ELF-1 (cell line): ENCODE results near the gene ZNF217.
"Not testable (repeated sequence)": the region's sequence is repeated elsewhere in the genome, so short reads cannot be mapped to it uniquely, and the experiment has no call there.

Source experiments
- DNase-seq: peaks from one replicate; pipeline ENCODE4 v3.0.0-alpha.2; 2016; ENCODE audit warnings: low read depth, low spot score

The ZNF217 gene

DNA sequence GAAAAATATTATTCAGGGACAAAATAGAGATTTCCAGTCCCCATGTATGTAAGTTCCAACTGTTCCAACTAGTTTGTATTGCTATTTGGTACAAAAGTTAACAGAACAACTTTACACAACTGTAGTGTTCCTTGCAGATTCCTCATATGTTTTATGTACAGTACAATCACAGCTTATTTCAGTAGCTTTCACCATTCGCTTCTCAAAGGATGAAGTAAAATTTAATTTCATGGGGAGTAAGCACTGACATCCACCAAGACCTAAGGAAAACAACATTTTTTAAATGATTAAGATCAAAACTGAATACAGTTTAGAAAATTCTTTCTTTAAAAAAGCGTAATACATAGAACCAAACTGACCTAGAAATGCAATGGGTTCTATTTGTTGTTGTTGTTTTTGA, 24.6 kb downstream of the ZNF217 start:
- DNase-seq: no peak

DNA sequence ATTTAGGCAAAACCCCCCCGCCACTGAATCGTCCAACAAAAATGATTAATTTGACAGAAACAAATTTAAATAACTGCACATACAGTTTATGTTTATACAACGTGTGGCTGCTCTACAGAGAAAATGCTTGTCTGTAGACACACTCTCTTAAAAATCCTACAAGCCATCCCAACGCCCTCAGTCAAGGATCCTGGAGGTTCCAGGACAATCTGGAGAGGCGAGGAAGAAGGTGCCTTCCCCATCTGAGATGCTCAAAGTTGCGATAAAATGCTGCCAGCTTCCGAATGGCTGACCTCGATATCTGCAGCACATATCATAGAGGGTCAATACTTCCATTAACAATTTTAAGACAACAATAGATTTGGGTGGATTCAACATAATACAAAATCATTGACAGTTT, 25.3 kb downstream of the ZNF217 start:
- no peak for DNase-seq

DNA sequence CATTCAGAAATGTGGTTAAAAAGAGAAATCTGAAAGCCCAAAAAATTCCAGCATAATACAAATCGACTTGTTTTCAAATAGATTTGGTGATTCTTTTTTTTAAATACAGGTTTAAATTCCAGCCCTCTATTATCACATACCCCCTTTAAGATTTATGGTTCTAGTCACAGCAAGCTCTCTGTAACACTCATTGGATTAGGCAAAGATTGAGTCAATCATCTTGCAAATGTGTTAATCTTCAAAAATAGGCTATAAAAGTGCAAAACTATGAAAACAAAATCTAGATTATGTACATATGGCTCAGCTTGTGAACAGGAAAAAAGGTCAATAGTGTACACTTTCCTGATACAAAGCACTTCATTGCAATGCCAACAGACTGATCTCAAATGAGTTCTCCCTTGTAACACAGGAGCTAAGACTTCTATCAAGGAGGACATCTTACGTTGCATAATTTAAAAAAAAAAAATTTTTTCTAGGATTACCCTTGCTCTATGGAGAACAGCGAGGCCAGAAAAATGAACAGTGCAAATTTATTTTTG, 26.2 kb downstream of the ZNF217 start:
- DNase-seq: no peak

DNA sequence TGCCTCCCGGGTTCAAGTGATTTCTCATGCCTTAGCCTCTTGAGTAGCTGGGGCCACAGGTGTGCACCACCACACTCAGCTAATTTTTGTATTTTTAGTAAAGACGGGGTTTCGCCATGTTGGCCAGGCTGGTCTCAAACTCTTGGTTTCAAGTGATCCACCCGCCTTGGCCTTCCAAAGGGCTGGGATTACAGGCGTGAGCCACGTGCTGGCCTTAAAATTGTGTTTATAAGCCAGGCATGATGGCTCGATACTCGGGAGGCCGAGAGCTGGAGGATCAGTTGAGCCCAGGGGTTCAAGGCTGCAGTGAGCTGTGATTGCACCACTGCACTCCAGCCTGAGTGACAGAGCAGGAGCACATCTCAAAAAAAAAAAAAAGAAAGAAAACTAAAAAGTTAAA, 27.0 kb downstream of the ZNF217 start:
- not testable (repeated sequence) for DNase-seq

DNA sequence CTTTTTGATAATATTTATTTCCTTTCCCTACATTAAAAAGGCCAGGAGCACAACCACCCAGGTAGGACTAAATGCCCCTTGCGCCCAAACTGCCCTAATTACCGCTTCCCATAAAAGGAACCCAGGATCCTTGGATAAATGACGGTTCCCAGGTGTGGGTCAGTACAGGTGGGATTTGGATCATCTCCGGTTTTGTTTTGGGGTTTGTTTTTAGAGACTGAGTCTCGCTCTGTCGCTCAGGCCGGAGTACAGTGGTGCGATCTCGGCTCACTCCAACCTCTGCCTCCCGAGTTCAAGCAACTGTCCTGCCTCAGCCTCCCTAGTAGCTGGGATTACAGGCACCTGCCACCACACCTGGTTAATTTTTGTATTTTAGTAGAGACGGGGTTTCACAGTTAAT, 28.4 kb downstream of the ZNF217 start:
- no peak for DNase-seq

DNA sequence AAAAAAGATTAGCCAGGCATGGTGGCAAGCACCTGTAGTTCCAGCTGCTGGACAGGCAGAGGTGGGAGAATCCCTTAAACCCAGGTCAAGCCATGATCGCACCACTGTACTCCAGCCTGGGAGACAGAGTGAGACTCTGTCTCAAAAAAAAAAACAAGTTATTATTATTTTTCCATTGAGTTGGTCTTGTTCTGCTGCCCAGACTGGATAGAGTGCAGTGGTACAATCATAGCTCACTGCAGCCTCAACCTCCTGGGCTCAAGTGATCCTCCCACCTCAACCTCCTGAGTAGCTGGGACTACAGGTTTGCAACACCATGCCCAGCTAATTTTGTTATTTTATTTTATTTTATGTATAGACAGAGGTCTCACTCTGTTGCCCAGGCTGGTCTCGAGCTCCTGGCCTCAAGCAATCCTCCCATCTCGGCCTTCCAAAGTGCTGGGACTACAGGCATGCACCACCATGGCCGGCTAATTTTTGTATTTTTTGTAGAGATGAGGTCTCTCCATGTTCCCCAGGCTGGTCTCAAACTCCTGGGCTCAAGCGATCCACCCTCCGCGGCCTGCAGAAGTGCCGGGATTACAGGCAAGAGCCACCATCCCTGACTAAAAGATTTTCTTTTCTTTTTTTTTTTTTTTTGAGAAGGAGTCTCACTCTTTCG, 31.4 kb downstream of the ZNF217 start:
- not testable (repeated sequence) for DNase-seq

DNA sequence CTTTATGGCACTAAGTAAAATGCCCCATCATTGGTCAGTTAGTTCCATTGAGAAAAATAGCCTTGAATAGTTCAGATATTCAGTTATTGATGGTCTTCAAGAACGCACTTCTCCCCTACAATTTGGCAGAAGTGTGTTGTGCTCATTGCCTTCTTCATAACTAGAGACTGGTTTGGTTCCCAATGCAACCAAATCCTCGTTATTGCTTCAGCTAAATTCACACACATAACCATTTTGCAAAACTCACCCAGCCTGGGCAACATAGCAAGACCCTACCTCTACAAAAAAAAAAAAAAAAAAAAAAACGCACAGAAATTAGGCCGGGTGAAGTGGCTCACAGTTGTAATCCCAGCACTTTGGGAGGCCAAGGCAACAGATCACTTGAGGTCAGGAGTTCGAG, 32.1 kb downstream of the ZNF217 start:
- no peak for DNase-seq

DNA sequence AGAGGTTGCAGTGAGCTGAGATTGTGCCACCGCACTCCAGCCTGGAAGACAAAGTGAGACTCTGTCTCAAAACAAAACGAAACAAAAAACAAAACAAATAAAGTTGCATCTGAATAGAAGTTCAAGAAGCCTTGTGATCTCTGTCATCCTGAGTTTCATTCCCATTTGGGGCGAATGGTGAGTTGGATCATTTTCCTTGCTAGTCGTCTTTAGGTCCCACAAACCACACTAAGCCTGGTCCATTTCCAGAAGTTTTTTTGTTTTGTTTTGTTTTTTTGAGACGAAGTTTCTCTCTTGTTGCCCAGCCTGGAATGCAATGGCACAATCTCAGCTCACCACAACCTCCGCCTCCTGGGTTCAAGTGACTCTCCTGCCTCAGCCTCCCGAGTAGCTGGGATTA, 33.8 kb downstream of the ZNF217 start:
- no peak for DNase-seq

DNA sequence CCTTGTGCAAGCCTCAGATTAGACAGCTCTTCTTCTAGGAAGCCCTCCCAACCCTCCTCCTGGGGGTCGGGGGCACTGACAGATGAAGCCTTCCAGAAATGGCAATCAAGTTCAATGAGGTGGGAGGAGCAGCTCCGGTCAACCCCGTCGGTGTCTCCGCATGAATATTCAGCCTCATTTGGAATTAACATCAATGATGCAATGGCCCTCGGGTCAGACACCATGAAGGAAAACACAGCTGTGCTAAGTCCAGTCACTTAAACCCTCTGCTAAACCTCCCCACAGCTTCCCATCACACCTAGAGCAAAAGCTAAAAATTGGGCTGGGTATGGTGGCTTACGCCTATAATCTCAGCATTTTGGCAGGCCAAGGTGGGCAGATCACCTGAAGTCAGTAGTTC, 36.5 kb downstream of the ZNF217 start:
- DNase-seq: peak; percentile 47

DNA sequence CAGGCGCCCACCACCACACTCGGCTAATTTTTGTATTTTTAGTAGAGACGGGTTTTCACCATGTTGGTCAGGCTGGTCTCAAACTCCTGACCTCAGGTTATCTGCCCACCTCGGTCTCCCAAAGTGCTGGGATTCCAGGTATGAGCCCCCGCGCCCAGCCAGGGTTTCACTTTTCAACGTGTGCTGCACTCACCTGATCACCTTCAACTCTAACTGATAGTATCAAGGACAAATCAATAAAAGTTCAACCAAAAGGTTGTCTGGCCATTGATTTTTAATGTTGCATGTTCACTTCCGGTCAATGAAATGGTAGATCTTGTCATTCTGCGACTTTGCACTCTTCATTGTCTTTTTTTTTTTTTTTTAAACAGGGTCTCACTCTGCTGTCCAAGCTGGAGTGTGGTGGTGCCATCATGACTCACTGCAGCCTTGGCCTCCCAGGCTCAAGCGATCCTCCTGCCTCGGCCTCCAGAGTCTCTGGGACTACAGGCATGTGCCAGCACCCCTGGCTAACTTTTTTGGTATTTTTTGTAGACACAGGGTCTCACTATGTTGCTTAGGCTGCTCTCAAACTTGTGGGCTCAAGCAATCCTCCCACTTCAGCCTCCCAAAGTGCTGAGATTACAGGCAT, 37.3 kb downstream of the ZNF217 start:
- no peak for DNase-seq

DNA sequence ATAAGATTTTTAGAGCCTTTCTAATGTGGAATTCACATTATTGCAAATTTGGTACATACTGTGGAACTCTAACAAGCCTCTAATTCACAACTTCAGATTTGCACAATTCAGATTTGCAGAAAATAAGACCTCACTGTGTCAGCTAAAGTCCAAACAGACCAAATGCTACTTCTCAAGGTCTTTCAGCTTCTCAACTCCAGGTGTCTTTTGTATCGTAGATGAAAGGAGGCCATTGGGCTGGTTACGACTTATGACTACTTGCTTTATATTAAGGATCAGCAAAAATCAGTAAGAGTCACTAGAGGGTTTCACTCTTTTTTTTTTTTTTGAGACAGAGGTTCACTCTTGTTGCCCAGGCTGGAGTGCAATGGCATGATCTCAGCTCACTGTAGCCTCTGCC, 37.8 kb downstream of the ZNF217 start:
- no peak for DNase-seq

DNA sequence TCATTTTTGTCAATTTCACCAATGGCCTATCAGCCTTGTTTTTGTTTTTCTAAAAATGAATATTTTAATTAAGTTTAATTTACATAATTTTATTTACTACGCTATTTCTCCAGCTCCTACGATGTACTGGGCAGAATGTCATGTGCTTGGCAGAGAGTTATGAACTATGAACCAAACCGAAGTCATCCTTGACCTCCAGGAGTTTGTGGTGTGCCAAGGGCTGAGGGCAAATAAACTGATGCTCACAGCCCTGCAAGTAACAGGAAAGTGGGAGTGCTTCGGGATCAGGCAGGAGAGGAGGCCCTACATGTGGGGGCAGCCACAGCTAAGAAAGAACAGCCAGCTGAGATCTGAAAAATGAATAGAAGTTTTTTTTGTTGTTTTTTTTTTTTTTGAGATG, 38.6 kb downstream of the ZNF217 start:
- DNase-seq: no peak

DNA sequence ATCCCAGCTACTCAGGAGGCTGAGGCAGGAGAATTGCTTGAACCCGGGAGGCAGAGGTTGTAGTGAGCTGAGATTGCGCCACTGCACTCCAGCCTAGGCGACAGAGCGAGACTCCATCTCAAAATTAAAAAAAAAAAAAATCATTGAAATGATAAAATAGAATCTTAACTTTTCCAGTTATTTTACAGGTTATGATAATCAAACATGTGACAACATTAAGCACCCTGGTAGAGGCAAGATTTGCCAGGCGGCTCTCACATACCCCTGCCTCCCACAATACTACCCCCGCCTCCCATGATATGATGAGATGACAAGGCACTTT, 41.1 kb downstream of the ZNF217 start:
- not testable (repeated sequence) for DNase-seq

DNA sequence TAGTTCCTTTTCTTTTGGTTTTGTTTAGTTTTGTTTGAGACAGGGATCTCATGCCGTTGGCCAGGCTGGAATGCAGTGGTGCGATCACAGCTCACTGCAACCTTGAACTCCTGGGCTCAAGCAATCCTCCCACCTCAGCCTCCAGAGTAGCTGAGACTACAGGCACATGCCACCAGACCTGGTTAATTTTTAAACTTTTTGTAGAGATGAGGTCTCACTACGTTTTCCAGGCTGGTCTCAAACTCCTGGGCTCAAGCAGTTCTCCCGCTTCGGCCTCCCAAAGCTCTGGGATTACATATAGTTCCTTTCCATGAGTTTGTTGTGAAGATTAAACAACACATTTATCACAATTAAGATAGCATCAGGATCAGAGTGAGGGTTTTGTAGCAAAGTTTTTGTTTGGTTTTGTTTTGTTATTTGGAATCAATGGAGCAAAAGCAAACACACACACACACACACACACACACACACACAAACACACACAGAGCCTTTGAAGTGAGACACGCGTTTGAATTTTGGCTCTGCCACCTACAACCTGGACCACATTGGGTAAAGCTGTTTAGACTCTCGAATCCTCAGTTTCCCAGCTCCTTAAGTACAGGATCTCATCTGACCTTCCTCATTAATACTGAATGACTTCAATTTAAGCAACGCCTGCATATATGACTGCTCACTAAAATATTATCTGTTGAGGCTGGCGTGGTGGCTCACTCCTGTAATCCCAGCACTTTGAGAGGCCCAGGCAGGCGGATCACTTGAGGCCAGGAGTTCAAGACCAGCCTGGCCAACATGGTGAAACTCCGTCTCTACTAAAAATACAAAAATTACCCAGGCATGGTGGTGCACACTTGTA, 41.7 kb downstream of the ZNF217 start:
- not testable (repeated sequence) for DNase-seq

DNA sequence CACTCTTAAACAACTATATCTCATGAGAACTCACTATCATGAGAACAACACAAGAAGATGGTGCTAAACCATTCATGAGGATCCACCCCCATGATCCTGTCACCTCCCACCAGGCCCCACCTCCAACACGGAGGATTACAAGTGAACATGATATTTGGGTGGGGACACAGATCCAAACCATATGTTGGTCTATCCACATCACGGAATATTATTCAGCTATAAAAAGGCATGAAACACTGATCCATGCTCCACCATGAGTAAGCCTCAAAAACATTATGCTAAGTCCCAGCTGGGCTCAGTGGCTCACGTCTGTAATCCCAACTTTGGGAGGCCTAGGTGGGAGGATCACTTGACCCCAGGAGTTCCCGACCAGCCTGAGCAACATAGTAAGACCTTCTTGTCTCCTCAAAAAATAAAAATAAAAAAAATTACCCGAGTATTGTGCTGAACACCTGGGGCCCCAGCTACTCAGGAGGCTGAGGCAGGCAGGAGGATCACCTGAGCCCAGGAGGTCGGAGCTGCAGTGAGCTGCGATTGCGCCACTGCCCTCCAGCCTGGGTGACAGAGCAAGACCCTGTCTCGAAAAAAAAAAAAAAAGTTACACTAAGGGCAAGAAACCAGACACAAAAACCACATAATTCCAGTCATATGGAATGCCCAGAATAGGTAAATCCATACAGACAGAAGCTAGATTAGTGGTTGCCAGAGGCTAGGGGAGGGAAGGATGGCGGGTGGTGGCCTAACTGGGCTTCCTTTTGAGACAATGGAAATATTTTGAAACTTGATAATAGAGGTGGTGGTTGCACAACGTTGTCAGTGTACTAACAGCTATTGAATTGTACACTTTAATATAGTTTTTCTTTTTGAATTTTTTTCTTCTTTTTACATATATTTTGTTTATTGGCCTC, 43.1 kb downstream of the ZNF217 start:
- no peak for DNase-seq

DNA sequence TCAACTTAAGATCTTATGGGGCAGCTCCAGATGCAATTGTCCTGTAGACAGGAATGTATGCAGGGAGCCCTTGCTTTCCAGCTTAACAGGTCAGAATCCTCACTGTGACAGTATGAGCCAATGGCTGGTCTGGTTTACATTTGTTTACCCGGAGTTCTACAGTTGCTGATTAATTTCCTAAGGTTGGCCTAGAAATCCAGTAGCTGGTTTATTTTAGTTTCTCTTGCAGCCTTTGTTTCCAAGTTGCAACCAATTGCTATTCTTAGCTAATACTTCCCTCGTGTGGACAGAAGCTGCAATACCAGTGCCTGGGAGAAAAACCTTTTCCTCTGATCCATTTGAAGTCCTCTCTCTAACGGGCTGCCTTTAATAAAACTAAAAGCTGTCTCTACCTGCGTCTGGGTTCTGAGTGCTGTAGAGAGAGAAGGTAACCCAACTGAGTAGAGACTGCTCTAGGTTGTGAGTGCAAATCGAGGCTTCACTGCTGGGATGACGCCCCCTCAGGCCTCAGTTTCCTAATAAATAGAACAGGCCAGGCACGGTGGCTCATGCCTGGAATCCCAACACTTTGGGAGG, 45.9 kb downstream of the ZNF217 start:
- DNase-seq: peak; percentile 71

DNA sequence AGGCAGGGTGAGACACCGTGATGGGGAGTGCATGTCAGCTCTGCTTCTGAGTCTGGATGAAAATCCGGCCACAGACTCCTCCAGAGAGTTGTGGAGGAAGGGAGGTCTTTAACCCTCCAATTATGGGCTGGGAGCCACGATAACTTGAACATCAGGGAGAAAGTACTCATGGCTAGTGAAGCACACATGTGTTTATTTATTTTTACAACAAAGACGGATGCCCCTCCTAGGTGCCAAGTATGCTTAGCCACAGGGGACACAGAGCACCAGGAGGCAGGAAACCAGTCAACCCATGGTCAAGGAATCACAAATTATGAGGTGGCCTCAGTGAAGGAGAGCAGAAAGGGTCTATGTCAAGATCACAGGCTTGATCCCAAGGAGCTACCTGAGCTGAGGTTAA, 54.1 kb downstream of the ZNF217 start:
- no peak for DNase-seq

DNA sequence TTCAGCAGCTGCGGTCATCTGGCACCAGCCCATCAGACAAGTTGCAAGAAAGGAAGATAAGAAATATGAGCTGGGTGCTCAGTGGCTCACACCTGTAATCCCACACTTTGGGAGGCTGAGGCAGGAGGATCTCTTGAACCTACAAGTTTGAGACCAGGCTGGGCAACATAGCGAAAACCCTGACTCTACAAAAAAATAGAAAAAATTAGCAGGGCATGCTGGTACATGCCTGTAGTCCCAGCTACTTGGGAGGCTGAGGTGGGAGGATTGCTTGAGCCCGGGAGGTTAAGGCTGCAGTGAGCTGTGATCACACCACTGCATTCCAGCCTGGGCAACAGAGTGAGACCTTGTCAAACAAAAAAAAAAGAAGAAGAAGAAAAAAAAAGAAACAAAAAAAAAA, 57.3 kb downstream of the ZNF217 start:
- DNase-seq: not testable (repeated sequence)

DNA sequence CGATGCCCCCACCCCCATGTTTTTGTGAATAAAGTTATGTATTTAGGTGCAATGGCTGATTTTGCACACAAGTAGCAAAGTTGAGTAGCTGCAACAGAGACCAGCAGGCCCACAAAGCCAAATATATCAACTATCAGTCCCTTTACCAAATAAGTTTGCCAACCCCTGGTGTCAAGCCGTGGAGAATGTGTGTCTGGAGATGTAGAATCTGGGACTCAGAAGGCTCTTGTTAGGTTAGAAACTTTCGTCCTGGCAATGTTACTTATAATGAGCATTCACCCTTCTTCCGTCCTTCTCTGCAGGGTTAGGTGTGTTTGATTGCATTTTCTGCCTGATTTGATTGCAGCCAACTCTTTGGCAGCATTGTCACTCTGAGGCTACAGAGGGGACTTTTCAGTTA, 57.8 kb downstream of the ZNF217 start:
- DNase-seq: no peak

DNA sequence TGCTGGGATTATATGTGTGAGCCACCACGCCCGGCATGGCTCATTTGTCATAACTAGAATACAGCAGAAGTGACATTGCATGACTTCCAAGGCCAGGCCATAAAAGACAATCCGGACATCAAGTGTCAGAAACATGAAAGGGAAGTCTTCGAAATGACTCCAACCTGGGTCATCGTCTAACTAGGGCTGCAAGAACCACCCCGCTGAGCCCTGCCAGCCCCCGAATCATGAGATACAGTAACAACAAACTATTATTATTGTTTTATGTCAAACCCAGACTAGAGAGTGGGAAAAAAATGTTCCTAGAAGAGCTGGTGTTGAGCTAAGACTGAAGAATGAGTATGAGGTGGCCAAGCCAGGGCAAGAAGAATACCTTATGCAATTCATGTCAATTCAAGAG, 59.6 kb downstream of the ZNF217 start:
- DNase-seq: no peak

DNA sequence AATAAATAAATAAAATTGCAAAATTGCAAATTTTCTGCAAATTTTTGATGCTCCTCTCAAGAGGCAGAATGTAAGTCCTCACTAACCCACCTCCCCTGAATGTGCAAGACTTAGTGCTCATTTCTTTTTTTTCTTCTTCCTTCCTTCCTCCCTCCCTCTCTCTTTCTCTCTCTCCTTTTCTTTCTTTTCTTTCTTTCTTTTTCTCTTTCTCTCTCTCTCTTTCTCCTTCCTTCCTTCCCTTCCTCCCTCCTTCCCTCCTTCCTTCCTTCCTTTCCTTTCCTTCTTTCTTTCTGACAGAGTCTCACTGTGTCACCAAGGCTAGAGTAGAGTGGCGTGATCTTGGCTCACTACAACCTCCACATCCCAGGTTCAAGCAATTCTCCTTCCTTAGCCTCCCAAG, 60.1 kb downstream of the ZNF217 start:
- DNase-seq: no peak
